WTC11 (cell line): Measurements from ENCODE around the gene PAFAH2. TPM values are rescaled to one million over a fixed set of nuclear protein-coding genes. Genes with fewer than 3 reads are reported as not detected.
"Not testable (repeated sequence)": the region's sequence is repeated elsewhere in the genome, so short reads cannot be mapped to it uniquely, and the experiment has no call there.

Source experiments
- ATAC-seq: fragments of 200-7000 bp; cut with Tn5 transposase; 2 replicates; pipeline ENCODE4 v1.10.0; 2021; ENCODE audit warnings: mild to moderate bottlenecking, moderate library complexity
- CTCF ChIA-PET: fragments of 300-600 bp; sonication (Branson Sonifier 250); formaldehyde crosslinking; loops from one replicate; lab custom pipeline; 2021; ENCODE audit warnings: antibody characterized with exemption; lab: Charles Lee
- POLR2A ChIA-PET: fragments of 350-600 bp; sonication (Branson Sonifier 250); formaldehyde crosslinking; loops from one replicate; lab custom pipeline; 2021; ENCODE audit warnings: antibody characterized with exemption; lab: Charles Lee
- DNase-seq: peaks from one replicate; pipeline ENCODE4 v3.0.0; 2021; ENCODE audit warnings: low spot score
- H3K27ac Mint-ChIP-seq: 2 replicates; pipeline ENCODE4 v1.8.0; 2021; ENCODE audit warnings: mixed read lengths
- H3K27me3 Mint-ChIP-seq: 2 replicates; pipeline ENCODE4 v1.8.0; 2021; ENCODE audit warnings: low read depth, mild to moderate bottlenecking, moderate library complexity, mixed read lengths
- H3K36me3 Mint-ChIP-seq: 2 replicates; pipeline ENCODE4 v1.8.0; 2021; ENCODE audit warnings: mixed read lengths
- H3K4me1 Mint-ChIP-seq: 2 replicates; pipeline ENCODE4 v1.8.0; 2022; ENCODE audit warnings: mixed read lengths
- H3K4me3 Mint-ChIP-seq: 2 replicates; pipeline ENCODE4 v1.8.0; 2021; ENCODE audit warnings: mild to moderate bottlenecking, moderate library complexity, mixed read lengths
- H3K9me3 Mint-ChIP-seq: 2 replicates; pipeline ENCODE4 v1.8.0; 2021; ENCODE audit warnings: mixed read lengths
- ATF6 ChIP-seq: sonication (generic); formaldehyde crosslinking; IDR thresholded peaks from 2 replicates; pipeline ENCODE4 v1.8.1; 2023; ENCODE audit warnings: mild to moderate bottlenecking, missing genetic modification reagents
- CREM ChIP-seq: sonication (generic); formaldehyde crosslinking; IDR thresholded peaks from 2 replicates; pipeline ENCODE4 v1.8.1; 2022; ENCODE audit warnings: mild to moderate bottlenecking, missing genetic modification reagents, moderate library complexity
- ERG ChIP-seq: fragments of 250-450 bp; sonication (Bioruptor Pico); IDR thresholded peaks from 2 replicates; pipeline ENCODE4 v1.8.0; 2021; ENCODE audit warnings: mild to moderate bottlenecking
- MAX ChIP-seq: sonication (generic); formaldehyde crosslinking; IDR thresholded peaks from 2 replicates; pipeline ENCODE4 v1.8.0; 2022; ENCODE audit warnings: mild to moderate bottlenecking, missing genetic modification reagents
- OVOL2 ChIP-seq: fragments of 250-450 bp; sonication (Bioruptor Pico); IDR thresholded peaks from 2 replicates; pipeline ENCODE4 v1.9.0; 2021; ENCODE audit warnings: mild to moderate bottlenecking, borderline replicate concordance
- SOX15 ChIP-seq: fragments of 250-450 bp; sonication (Bioruptor Pico); IDR thresholded peaks from 2 replicates; pipeline ENCODE4 v1.9.0; 2021; ENCODE audit warnings: mild to moderate bottlenecking
- SP1 ChIP-seq: sonication (generic); formaldehyde crosslinking; conservative IDR thresholded peaks from 2 replicates; pipeline ENCODE4 v1.8.1; 2022; ENCODE audit warnings: missing genetic modification reagents
- TP53 ChIP-seq: sonication (generic); formaldehyde crosslinking; IDR thresholded peaks from 2 replicates; pipeline ENCODE4 v1.8.1; 2023; ENCODE audit warnings: mild to moderate bottlenecking, missing genetic modification reagents
- ZBTB43 ChIP-seq: sonication (generic); formaldehyde crosslinking; IDR thresholded peaks from 2 replicates; pipeline ENCODE4 v1.8.1; 2023; ENCODE audit warnings: mild to moderate bottlenecking, missing genetic modification reagents
- ZNF317 ChIP-seq: sonication (generic); formaldehyde crosslinking; IDR thresholded peaks from 2 replicates; pipeline ENCODE4 v1.8.1; 2023; ENCODE audit warnings: low read depth, mild to moderate bottlenecking, moderate library complexity, missing genetic modification reagents, borderline replicate concordance
- total RNA-seq: library from RNA; stranded (reverse); gene quantifications from 3 replicates; pipeline ENCODE4 v1.2.3, GENCODE V29; 2021
- TF ChIP-seq, protein P1 (sequence below): sonication (generic); formaldehyde crosslinking; IDR thresholded peaks from 2 replicates; pipeline ENCODE4 v1.8.0; 2022; ENCODE audit warnings: missing genetic modification reagents
- TF ChIP-seq, protein P2 (sequence below): fragments of 250-450 bp; sonication (Bioruptor Pico); IDR thresholded peaks from 2 replicates; pipeline ENCODE4 v1.9.0; 2021; ENCODE audit warnings: mild to moderate bottlenecking, borderline replicate concordance
- TF ChIP-seq, protein P3 (sequence below): sonication (generic); formaldehyde crosslinking; IDR thresholded peaks from 2 replicates; pipeline ENCODE4 v1.8.1; 2022; ENCODE audit warnings: mild to moderate bottlenecking, moderate library complexity, missing genetic modification reagents
- TF ChIP-seq, protein P4 (sequence below): sonication (generic); formaldehyde crosslinking; IDR thresholded peaks from 2 replicates; pipeline ENCODE4 v1.8.0; 2023; ENCODE audit warnings: missing genetic modification reagents

The PAFAH2 gene
- total RNA-seq, 1 experiment from 2014 or later, result 11.5 TPM

GRCh38 chr1:25989440-25990234 lies 8.2 kb downstream of the PAFAH2 start:
- H3K36me3 Mint-ChIP-seq, result peaks cover 13% of the 10 kb centered on the region
- ATAC-seq (no peak), DNase-seq (no peak)
- no peak overlapping the region for H3K4me3 Mint-ChIP-seq
- peak overlapping the region; percentile 83; the same call in 1 of the 2 replicates for H3K27ac Mint-ChIP-seq
- H3K27me3 Mint-ChIP-seq, result no peaks in the 10 kb centered on the region
- H3K9me3 Mint-ChIP-seq, result no peaks in the 10 kb centered on the region
- peaks cover 6% of the 10 kb centered on the region for H3K4me1 Mint-ChIP-seq
- ChIA-PET POLR2A (no interaction called here), CTCF (interaction anchor here (1.1 to 1.6 kb wide), 2 partner anchors 8 to 40 kb away, joined by 3 to 5 read pairs; partner anchors contain the start of gene PAFAH2)
- TF ChIP-seq SOX15 (CRISPR knock-in tag) (no peak), ATF6 (no peak), ERG (CRISPR knock-in tag) (no peak)

- no peak for TF ChIP-seq SP1
- TF ChIP-seq, protein P1, sequence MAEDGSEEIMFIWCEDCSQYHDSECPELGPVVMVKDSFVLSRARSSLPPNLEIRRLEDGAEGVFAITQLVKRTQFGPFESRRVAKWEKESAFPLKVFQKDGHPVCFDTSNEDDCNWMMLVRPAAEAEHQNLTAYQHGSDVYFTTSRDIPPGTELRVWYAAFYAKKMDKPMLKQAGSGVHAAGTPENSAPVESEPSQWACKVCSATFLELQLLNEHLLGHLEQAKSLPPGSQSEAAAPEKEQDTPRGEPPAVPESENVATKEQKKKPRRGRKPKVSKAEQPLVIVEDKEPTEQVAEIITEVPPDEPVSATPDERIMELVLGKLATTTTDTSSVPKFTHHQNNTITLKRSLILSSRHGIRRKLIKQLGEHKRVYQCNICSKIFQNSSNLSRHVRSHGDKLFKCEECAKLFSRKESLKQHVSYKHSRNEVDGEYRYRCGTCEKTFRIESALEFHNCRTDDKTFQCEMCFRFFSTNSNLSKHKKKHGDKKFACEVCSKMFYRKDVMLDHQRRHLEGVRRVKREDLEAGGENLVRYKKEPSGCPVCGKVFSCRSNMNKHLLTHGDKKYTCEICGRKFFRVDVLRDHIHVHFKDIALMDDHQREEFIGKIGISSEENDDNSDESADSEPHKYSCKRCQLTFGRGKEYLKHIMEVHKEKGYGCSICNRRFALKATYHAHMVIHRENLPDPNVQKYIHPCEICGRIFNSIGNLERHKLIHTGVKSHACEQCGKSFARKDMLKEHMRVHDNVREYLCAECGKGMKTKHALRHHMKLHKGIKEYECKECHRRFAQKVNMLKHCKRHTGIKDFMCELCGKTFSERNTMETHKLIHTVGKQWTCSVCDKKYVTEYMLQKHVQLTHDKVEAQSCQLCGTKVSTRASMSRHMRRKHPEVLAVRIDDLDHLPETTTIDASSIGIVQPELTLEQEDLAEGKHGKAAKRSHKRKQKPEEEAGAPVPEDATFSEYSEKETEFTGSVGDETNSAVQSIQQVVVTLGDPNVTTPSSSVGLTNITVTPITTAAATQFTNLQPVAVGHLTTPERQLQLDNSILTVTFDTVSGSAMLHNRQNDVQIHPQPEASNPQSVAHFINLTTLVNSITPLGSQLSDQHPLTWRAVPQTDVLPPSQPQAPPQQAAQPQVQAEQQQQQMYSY, result no peak
- TF ChIP-seq, protein P2, sequence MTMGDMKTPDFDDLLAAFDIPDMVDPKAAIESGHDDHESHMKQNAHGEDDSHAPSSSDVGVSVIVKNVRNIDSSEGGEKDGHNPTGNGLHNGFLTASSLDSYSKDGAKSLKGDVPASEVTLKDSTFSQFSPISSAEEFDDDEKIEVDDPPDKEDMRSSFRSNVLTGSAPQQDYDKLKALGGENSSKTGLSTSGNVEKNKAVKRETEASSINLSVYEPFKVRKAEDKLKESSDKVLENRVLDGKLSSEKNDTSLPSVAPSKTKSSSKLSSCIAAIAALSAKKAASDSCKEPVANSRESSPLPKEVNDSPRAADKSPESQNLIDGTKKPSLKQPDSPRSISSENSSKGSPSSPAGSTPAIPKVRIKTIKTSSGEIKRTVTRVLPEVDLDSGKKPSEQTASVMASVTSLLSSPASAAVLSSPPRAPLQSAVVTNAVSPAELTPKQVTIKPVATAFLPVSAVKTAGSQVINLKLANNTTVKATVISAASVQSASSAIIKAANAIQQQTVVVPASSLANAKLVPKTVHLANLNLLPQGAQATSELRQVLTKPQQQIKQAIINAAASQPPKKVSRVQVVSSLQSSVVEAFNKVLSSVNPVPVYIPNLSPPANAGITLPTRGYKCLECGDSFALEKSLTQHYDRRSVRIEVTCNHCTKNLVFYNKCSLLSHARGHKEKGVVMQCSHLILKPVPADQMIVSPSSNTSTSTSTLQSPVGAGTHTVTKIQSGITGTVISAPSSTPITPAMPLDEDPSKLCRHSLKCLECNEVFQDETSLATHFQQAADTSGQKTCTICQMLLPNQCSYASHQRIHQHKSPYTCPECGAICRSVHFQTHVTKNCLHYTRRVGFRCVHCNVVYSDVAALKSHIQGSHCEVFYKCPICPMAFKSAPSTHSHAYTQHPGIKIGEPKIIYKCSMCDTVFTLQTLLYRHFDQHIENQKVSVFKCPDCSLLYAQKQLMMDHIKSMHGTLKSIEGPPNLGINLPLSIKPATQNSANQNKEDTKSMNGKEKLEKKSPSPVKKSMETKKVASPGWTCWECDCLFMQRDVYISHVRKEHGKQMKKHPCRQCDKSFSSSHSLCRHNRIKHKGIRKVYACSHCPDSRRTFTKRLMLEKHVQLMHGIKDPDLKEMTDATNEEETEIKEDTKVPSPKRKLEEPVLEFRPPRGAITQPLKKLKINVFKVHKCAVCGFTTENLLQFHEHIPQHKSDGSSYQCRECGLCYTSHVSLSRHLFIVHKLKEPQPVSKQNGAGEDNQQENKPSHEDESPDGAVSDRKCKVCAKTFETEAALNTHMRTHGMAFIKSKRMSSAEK, result no peak
- TF ChIP-seq ZBTB43 (CRISPR knock-in tag), result no peak
- TF ChIP-seq, protein P3, sequence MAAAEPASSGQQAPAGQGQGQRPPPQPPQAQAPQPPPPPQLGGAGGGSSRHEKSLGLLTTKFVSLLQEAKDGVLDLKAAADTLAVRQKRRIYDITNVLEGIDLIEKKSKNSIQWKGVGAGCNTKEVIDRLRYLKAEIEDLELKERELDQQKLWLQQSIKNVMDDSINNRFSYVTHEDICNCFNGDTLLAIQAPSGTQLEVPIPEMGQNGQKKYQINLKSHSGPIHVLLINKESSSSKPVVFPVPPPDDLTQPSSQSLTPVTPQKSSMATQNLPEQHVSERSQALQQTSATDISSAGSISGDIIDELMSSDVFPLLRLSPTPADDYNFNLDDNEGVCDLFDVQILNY (CRISPR knock-in tag), result no peak
- TF ChIP-seq OVOL2 (CRISPR knock-in tag), result no peak
- TF ChIP-seq, protein P4, sequence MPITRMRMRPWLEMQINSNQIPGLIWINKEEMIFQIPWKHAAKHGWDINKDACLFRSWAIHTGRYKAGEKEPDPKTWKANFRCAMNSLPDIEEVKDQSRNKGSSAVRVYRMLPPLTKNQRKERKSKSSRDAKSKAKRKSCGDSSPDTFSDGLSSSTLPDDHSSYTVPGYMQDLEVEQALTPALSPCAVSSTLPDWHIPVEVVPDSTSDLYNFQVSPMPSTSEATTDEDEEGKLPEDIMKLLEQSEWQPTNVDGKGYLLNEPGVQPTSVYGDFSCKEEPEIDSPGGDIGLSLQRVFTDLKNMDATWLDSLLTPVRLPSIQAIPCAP (CRISPR knock-in tag), result no peak
- TF ChIP-seq ZNF317 (CRISPR knock-in tag), result no peak
- no peak for TF ChIP-seq TP53
- no peak for TF ChIP-seq CREM (CRISPR knock-in tag)
- no peak for TF ChIP-seq MAX (CRISPR knock-in tag)
- TF ChIP-seq, all 79 proteins: peak for 0
- Mint-ChIP-seq H3K36me3 (peaks cover 28% of the 10 kb centered on the region), H3K4me1 (no peaks in the 10 kb centered on the region), H3K9me3 (no peaks in the 10 kb centered on the region), H3K27ac (no peak overlapping the region), H3K27me3 (no peaks in the 10 kb centered on the region), H3K4me3 (no peak overlapping the region)
- CTCF ChIA-PET, result interaction anchor here (0.8 to 3.1 kb wide), 3 partner anchors 92 to 415 kb away, joined by 3 to 15 read pairs (median 5); no protein-coding TSS in a partner anchor
- no peak for DNase-seq
- POLR2A ChIA-PET, result interaction anchor here (0.6 to 0.7 kb wide), 3 partner anchors 9 to 391 kb away, joined by 3 to 4 read pairs (median 3); no protein-coding TSS in a partner anchor
- no peak for ATAC-seq
Observed at GRCh38 chr1:25987951-25988350, 9.9 kb downstream of the PAFAH2 start.

- POLR2A ChIA-PET, H3K4me3 Mint-ChIP-seq, DNase-seq, H3K27me3 Mint-ChIP-seq, H3K9me3 Mint-ChIP-seq, ATAC-seq, H3K27ac Mint-ChIP-seq, H3K4me1 Mint-ChIP-seq: not testable (repeated sequence)
- CTCF ChIA-PET, result interaction anchor here (3.1 kb wide), 1 partner anchor 91 kb away, joined by 15 read pairs; no protein-coding TSS in a partner anchor
- H3K36me3 Mint-ChIP-seq, result peaks cover 40% of the 10 kb centered on the region
Observed at GRCh38 chr1:25986773-25987172, 11.1 kb downstream of the PAFAH2 start.
